ENCODE data around the gene C16orf78.

Gene C16orf78

DNA sequence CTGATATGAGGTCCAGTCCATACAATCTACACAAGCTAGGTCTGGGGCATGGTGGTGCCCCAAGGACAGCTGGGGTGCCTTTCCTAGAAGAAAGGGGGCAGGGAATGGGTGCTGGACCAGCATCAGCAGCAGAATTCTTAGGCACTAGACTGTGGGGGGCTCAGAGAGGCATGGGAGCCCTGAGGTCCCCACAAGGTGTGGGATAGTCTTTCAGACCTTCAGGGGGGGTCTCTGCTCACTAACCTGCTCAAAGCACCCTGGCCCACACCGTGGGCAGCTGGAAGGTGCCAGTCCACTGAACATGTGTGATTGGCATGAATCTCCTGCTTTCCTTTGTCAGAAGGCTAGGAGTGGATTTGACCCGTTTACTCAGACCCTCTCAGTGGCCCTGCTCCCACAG lies 26.1 kb upstream of the C16orf78 start:
- TF ChIP-seq SNAI2 (CRISPR knock-in tag; IDR thresholded peaks at IDR 0.05) (no peak), ISL1 (CRISPR knock-in tag; IDR thresholded peaks at IDR 0.05) (no peak), OSR1 (CRISPR knock-in tag; IDR thresholded peaks at IDR 0.05) (no peak), POU6F1 (CRISPR knock-in tag; IDR thresholded peaks at IDR 0.05; ENCODE audit: borderline replicate concordance, low read depth) (no peak), RARB (CRISPR knock-in tag; IDR thresholded peaks at IDR 0.05) (no peak), ZNF565 (CRISPR knock-in tag; conservative IDR thresholded peaks at IDR 0.05; ENCODE audit: low read depth) (no peak), ZFP3 (CRISPR knock-in tag; IDR thresholded peaks at IDR 0.05) (no peak), ESRRG (CRISPR knock-in tag; IDR thresholded peaks at IDR 0.05) (no peak), TCF4 (CRISPR knock-in tag; IDR thresholded peaks at IDR 0.05; ENCODE audit: borderline replicate concordance) (no peak), GLIS3 (CRISPR knock-in tag; IDR thresholded peaks at IDR 0.05) (no peak), ZC3H10 (CRISPR knock-in tag; IDR thresholded peaks at IDR 0.05) (no peak), TOX (CRISPR knock-in tag; IDR thresholded peaks at IDR 0.05; ENCODE audit: borderline replicate concordance) (no peak), ZFP30 (CRISPR knock-in tag; IDR thresholded peaks at IDR 0.05) (no peak), CSDC2 (CRISPR knock-in tag; IDR thresholded peaks at IDR 0.05) (no peak), ZNF70 (CRISPR knock-in tag; IDR thresholded peaks at IDR 0.05) (no peak), PPARA (CRISPR knock-in tag; IDR thresholded peaks at IDR 0.05; ENCODE audit: borderline replicate concordance) (no peak), ZNF8 (CRISPR knock-in tag; IDR thresholded peaks at IDR 0.05) (no peak)
- TF ChIP-seq, protein P1, sequence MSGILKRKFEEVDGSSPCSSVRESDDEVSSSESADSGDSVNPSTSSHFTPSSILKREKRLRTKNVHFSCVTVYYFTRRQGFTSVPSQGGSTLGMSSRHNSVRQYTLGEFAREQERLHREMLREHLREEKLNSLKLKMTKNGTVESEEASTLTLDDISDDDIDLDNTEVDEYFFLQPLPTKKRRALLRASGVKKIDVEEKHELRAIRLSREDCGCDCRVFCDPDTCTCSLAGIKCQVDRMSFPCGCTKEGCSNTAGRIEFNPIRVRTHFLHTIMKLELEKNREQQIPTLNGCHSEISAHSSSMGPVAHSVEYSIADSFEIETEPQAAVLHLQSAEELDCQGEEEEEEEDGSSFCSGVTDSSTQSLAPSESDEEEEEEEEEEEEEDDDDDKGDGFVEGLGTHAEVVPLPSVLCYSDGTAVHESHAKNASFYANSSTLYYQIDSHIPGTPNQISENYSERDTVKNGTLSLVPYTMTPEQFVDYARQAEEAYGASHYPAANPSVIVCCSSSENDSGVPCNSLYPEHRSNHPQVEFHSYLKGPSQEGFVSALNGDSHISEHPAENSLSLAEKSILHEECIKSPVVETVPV (CRISPR knock-in tag; IDR thresholded peaks at IDR 0.05): no peak
- TF ChIP-seq, protein P2, sequence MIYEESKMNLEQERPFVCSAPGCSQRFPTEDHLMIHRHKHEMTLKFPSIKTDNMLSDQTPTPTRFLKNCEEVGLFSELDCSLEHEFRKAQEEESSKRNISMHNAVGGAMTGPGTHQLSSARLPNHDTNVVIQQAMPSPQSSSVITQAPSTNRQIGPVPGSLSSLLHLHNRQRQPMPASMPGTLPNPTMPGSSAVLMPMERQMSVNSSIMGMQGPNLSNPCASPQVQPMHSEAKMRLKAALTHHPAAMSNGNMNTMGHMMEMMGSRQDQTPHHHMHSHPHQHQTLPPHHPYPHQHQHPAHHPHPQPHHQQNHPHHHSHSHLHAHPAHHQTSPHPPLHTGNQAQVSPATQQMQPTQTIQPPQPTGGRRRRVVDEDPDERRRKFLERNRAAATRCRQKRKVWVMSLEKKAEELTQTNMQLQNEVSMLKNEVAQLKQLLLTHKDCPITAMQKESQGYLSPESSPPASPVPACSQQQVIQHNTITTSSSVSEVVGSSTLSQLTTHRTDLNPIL (CRISPR knock-in tag; IDR thresholded peaks at IDR 0.05; ENCODE audit: low read depth): no peak
- TF ChIP-seq, protein P3, sequence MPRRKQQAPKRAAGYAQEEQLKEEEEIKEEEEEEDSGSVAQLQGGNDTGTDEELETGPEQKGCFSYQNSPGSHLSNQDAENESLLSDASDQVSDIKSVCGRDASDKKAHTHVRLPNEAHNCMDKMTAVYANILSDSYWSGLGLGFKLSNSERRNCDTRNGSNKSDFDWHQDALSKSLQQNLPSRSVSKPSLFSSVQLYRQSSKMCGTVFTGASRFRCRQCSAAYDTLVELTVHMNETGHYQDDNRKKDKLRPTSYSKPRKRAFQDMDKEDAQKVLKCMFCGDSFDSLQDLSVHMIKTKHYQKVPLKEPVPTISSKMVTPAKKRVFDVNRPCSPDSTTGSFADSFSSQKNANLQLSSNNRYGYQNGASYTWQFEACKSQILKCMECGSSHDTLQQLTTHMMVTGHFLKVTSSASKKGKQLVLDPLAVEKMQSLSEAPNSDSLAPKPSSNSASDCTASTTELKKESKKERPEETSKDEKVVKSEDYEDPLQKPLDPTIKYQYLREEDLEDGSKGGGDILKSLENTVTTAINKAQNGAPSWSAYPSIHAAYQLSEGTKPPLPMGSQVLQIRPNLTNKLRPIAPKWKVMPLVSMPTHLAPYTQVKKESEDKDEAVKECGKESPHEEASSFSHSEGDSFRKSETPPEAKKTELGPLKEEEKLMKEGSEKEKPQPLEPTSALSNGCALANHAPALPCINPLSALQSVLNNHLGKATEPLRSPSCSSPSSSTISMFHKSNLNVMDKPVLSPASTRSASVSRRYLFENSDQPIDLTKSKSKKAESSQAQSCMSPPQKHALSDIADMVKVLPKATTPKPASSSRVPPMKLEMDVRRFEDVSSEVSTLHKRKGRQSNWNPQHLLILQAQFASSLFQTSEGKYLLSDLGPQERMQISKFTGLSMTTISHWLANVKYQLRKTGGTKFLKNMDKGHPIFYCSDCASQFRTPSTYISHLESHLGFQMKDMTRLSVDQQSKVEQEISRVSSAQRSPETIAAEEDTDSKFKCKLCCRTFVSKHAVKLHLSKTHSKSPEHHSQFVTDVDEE (CRISPR knock-in tag; IDR thresholded peaks at IDR 0.05): no peak
- no peak for ATAC-seq

GRCh38 chr16:49348408-49349176 lies 25.0 kb upstream of the C16orf78 start:
- TF ChIP-seq RARB (CRISPR knock-in tag; IDR thresholded peaks at IDR 0.05) (no peak), ZNF8 (CRISPR knock-in tag; IDR thresholded peaks at IDR 0.05) (no peak), SNAI2 (CRISPR knock-in tag; IDR thresholded peaks at IDR 0.05) (no peak), ZFP30 (CRISPR knock-in tag; IDR thresholded peaks at IDR 0.05) (no peak), GLIS3 (CRISPR knock-in tag; IDR thresholded peaks at IDR 0.05) (no peak), OSR1 (CRISPR knock-in tag; IDR thresholded peaks at IDR 0.05) (no peak), ZC3H10 (CRISPR knock-in tag; IDR thresholded peaks at IDR 0.05) (no peak), TOX (CRISPR knock-in tag; IDR thresholded peaks at IDR 0.05; ENCODE audit: borderline replicate concordance) (no peak), ZFP3 (CRISPR knock-in tag; IDR thresholded peaks at IDR 0.05) (no peak), ZNF70 (CRISPR knock-in tag; IDR thresholded peaks at IDR 0.05) (no peak), CSDC2 (CRISPR knock-in tag; IDR thresholded peaks at IDR 0.05) (no peak), PPARA (CRISPR knock-in tag; IDR thresholded peaks at IDR 0.05; ENCODE audit: borderline replicate concordance) (no peak), POU6F1 (CRISPR knock-in tag; IDR thresholded peaks at IDR 0.05; ENCODE audit: borderline replicate concordance, low read depth) (no peak)
- TF ChIP-seq, protein P1 (CRISPR knock-in tag; IDR thresholded peaks at IDR 0.05): no peak
- ATAC-seq: no peak; the same call in 2 of the 3 replicates
